GM23338 (cell line): Measurements from ENCODE around the gene ANKRD60. TPM values are rescaled to one million over a fixed set of nuclear protein-coding genes. Genes with fewer than 3 reads are reported as not detected.

Experiments used
- ATAC-seq: fragments of 200-7000 bp; cut with Tn5 transposase; 3 replicates; pipeline ENCODE4 v1.9.1; 2020
- DNase-seq: peaks from one replicate; pipeline ENCODE4 v3.0.0-alpha.2; 2015; ENCODE audit warnings: low spot score
- H2AFZ ChIP-seq: fragments of 200-600 bp; sonication (generic); 2 replicates; pipeline ENCODE4 v1.8.0; 2016; ENCODE audit warnings: antibody characterized with exemption, mild to moderate bottlenecking, moderate library complexity
- H3F3A ChIP-seq: fragments of 200-600 bp; sonication (generic); replicated peaks from 2 replicates; pipeline ENCODE4 v1.8.0; 2017; ENCODE audit warnings: antibody characterized with exemption, mixed run types, low read depth
- H3K27ac ChIP-seq: fragments of 200-600 bp; sonication (generic); 2 replicates; pipeline ENCODE4 v1.6.1; 2016; ENCODE audit warnings: low read depth
- H3K27me3 ChIP-seq: fragments of 200-600 bp; sonication (generic); 2 replicates; pipeline ENCODE4 v1.8.0; 2016; ENCODE audit warnings: mild to moderate bottlenecking, mixed run types, moderate library complexity; ENCODE audit not compliant: insufficient read depth
- H3K36me3 ChIP-seq: fragments of 200-600 bp; sonication (generic); 2 replicates; pipeline ENCODE4 v1.8.0; 2016; ENCODE audit warnings: mild to moderate bottlenecking; ENCODE audit not compliant: insufficient read depth
- H3K4me1 ChIP-seq: fragments of 200-600 bp; sonication (generic); 2 replicates; pipeline ENCODE4 v1.8.0; 2016; ENCODE audit warnings: mild to moderate bottlenecking, moderate library complexity; ENCODE audit not compliant: insufficient read depth
- H3K4me2 ChIP-seq: fragments of 200-600 bp; sonication (generic); 2 replicates; pipeline ENCODE4 v1.7.1; 2017; ENCODE audit warnings: mixed run types
- H3K4me3 ChIP-seq: fragments of 200-600 bp; sonication (generic); 2 replicates; pipeline ENCODE4 v1.6.1; 2016; ENCODE audit warnings: mixed run types
- H3K79me2 ChIP-seq: fragments of 200-600 bp; sonication (generic); replicated peaks from 2 replicates; pipeline ENCODE4 v1.8.0; 2017; ENCODE audit warnings: mild to moderate bottlenecking; ENCODE audit not compliant: insufficient read depth
- H3K9me2 ChIP-seq: fragments of 200-600 bp; sonication (generic); 2 replicates; pipeline ENCODE4 v1.8.0; 2017; ENCODE audit not compliant: insufficient read depth
- H4K20me1 ChIP-seq: fragments of 200-600 bp; sonication (generic); replicated peaks from 2 replicates; pipeline ENCODE4 v1.8.0; 2017; ENCODE audit warnings: mild to moderate bottlenecking; ENCODE audit not compliant: insufficient read depth
- H3K27ac Mint-ChIP-seq: 2 replicates; pipeline ENCODE4 v1.8.0; 2020; ENCODE audit warnings: inconsistent platforms, mild to moderate bottlenecking, moderate library complexity, mixed read lengths
- H3K27me3 Mint-ChIP-seq: 3 replicates; pipeline ENCODE4 v1.8.0; 2022; ENCODE audit warnings: low read depth, mild to moderate bottlenecking, moderate library complexity, mixed read lengths, inconsistent platforms; ENCODE audit not compliant: insufficient read depth, poor library complexity
- H3K36me3 Mint-ChIP-seq: 3 replicates; pipeline ENCODE4 v1.8.0; 2021; ENCODE audit warnings: low read depth, mild to moderate bottlenecking, inconsistent platforms, moderate library complexity, mixed read lengths
- H3K4me1 Mint-ChIP-seq: 3 replicates; pipeline ENCODE4 v1.8.0; 2020; ENCODE audit warnings: mild to moderate bottlenecking, inconsistent platforms, mixed read lengths
- H3K4me3 Mint-ChIP-seq: 3 replicates; pipeline ENCODE4 v1.8.0; 2021; ENCODE audit warnings: moderate library complexity, mild to moderate bottlenecking, inconsistent platforms, mixed read lengths
- H3K9me3 Mint-ChIP-seq: 3 replicates; pipeline ENCODE4 v1.8.0; 2020; ENCODE audit warnings: moderate library complexity, mild to moderate bottlenecking, inconsistent platforms, mixed read lengths
- JUNB ChIP-seq: IDR thresholded peaks from one replicate; pipeline ENCODE4 v1.6.1; 2016; ENCODE audit warnings: antibody characterized with exemption; ENCODE audit not compliant: unreplicated experiment
- POLR2AphosphoS5 ChIP-seq: IDR thresholded peaks from 2 replicates; pipeline ENCODE4 v1.6.1; 2016; ENCODE audit warnings: antibody characterized with exemption, low read depth
- STAT1 ChIP-seq: IDR thresholded peaks from one replicate; pipeline ENCODE4 v1.6.1; 2016; ENCODE audit warnings: antibody characterized with exemption; ENCODE audit not compliant: unreplicated experiment
- polyA plus RNA-seq: library from polyadenylated mRNA; unstranded; fragments of >200 nt; fragmentation: Nextera tagmentation; extraction: Ambion mirVana; gene quantifications from 2 replicates; pipeline ENCODE4 v1.2.1, GENCODE V29; 2016
- total RNA-seq: library from RNA; depleted of rRNA; stranded (reverse); fragments of >200 nt; shearing (Covaris generic); gene quantifications from 2 replicates; pipeline ENCODE4 v1.2.3, GENCODE V29; 2014
- TF ChIP-seq, protein P1 (sequence below), 2 experiments: fragments of 200-600 bp in 1 of 2; sonication (generic) in 1 of 2; conservative IDR thresholded peaks; 2 replicates each; pipeline versions ENCODE4 v1.5.1 to v1.6.1; 2016 to 2017; ENCODE audit warnings: antibody characterized with exemption in 2 of 2, low read depth in 2 of 2, mild to moderate bottlenecking in 2 of 2, moderate library complexity in 1 of 2
- TF ChIP-seq, protein P2 (sequence below): IDR thresholded peaks from one replicate; pipeline ENCODE4 v1.6.1; 2018; ENCODE audit warnings: antibody characterized with exemption; ENCODE audit not compliant: unreplicated experiment
- TF ChIP-seq, protein P3 (sequence below): IDR thresholded peaks from 2 replicates; pipeline ENCODE4 v1.6.1; 2016; ENCODE audit warnings: antibody characterized with exemption

The ANKRD60 gene
- total and polyA plus RNA-seq, 2 experiments from 2014 or later, result not detected

DNA sequence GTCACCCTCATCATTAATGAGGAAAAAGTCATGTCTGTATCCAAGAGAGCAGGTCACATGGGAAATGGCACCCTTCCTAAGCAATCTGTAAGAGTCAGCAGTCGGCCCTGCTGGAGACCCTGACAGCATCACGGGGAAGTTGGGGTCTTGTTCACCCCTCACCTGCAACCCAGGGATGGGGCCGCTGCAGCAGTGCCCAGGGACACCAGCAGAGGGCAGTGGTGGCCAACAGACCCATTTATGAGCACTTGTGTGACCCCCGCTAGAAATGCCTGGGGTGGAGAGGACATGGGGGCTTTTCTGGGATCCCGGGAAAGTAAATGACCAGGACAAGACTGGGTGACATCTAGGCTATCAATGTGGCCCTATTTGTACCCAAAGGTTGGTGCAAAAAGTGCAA is 35.9 kb downstream of the ANKRD60 start:
- Mint-ChIP-seq H3K4me1 (0 out of 3 replicates have a peak, but pooled peaks cover 3% of the 10 kb centered on the region), H3K4me3 (no peak overlapping the region), H3K36me3 (peaks cover 7% of the 10 kb centered on the region; the same call in 2 of the 3 replicates), H3K9me3 (peaks cover 9% of the 10 kb centered on the region), H3K27ac (no peak overlapping the region), H3K27me3 (peaks cover 12% of the 10 kb centered on the region)
- no peak for TF ChIP-seq STAT1
- TF ChIP-seq, protein P1, sequence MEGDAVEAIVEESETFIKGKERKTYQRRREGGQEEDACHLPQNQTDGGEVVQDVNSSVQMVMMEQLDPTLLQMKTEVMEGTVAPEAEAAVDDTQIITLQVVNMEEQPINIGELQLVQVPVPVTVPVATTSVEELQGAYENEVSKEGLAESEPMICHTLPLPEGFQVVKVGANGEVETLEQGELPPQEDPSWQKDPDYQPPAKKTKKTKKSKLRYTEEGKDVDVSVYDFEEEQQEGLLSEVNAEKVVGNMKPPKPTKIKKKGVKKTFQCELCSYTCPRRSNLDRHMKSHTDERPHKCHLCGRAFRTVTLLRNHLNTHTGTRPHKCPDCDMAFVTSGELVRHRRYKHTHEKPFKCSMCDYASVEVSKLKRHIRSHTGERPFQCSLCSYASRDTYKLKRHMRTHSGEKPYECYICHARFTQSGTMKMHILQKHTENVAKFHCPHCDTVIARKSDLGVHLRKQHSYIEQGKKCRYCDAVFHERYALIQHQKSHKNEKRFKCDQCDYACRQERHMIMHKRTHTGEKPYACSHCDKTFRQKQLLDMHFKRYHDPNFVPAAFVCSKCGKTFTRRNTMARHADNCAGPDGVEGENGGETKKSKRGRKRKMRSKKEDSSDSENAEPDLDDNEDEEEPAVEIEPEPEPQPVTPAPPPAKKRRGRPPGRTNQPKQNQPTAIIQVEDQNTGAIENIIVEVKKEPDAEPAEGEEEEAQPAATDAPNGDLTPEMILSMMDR (conservative IDR thresholded peaks at IDR 0.05; ENCODE audit: low read depth in 2 of 2), result peak; percentile 72 to 81
- ATAC-seq (peak; percentile 70), DNase-seq (peak; percentile 41)
- Histone ChIP-seq H3K27me3 (no peaks in the 10 kb centered on the region), H3K36me3 (no peaks in the 10 kb centered on the region), H2AFZ (no peak overlapping the region), H4K20me1 (no peaks in the 10 kb centered on the region), H3F3A (no peaks in the 10 kb centered on the region), H3K4me2 (no peak overlapping the region), H3K9me2 (no peaks in the 10 kb centered on the region), H3K27ac (no peak overlapping the region), H3K4me3 (no peak overlapping the region), H3K79me2 (no peaks in the 10 kb centered on the region), H3K4me1 (no peaks in the 10 kb centered on the region)

DNA sequence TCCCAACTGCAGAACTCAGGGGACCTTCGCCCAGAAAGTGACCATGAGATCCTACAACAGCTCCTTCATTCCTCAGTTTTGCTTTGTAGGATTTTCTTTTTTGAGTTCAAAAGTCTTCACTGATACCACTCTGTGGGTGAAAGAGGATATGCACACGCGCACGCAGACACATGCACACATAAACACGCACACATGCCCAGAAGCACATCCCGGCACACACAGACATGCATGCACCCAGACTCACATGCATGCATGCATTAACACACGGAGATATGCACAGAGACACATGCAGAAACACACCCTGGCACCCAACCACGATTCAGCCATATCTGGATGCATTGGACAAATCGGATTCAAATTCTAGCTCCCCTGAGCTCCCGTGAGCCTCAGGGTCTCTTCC is 36.4 kb downstream of the ANKRD60 start:
- no peak overlapping the region for H3K4me3 Mint-ChIP-seq
- TF ChIP-seq, protein P2, sequence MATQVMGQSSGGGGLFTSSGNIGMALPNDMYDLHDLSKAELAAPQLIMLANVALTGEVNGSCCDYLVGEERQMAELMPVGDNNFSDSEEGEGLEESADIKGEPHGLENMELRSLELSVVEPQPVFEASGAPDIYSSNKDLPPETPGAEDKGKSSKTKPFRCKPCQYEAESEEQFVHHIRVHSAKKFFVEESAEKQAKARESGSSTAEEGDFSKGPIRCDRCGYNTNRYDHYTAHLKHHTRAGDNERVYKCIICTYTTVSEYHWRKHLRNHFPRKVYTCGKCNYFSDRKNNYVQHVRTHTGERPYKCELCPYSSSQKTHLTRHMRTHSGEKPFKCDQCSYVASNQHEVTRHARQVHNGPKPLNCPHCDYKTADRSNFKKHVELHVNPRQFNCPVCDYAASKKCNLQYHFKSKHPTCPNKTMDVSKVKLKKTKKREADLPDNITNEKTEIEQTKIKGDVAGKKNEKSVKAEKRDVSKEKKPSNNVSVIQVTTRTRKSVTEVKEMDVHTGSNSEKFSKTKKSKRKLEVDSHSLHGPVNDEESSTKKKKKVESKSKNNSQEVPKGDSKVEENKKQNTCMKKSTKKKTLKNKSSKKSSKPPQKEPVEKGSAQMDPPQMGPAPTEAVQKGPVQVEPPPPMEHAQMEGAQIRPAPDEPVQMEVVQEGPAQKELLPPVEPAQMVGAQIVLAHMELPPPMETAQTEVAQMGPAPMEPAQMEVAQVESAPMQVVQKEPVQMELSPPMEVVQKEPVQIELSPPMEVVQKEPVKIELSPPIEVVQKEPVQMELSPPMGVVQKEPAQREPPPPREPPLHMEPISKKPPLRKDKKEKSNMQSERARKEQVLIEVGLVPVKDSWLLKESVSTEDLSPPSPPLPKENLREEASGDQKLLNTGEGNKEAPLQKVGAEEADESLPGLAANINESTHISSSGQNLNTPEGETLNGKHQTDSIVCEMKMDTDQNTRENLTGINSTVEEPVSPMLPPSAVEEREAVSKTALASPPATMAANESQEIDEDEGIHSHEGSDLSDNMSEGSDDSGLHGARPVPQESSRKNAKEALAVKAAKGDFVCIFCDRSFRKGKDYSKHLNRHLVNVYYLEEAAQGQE, result no peak
- TF ChIP-seq JUNB (no peak), POLR2AphosphoS5 (no peak)
- TF ChIP-seq, protein P3, sequence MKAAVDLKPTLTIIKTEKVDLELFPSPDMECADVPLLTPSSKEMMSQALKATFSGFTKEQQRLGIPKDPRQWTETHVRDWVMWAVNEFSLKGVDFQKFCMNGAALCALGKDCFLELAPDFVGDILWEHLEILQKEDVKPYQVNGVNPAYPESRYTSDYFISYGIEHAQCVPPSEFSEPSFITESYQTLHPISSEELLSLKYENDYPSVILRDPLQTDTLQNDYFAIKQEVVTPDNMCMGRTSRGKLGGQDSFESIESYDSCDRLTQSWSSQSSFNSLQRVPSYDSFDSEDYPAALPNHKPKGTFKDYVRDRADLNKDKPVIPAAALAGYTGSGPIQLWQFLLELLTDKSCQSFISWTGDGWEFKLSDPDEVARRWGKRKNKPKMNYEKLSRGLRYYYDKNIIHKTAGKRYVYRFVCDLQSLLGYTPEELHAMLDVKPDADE, result no peak

More for the DNA sequence above, 36.4 kb downstream of the ANKRD60 start:
- Histone ChIP-seq H3K27me3 (no peaks in the 10 kb centered on the region), H3K4me1 (no peaks in the 10 kb centered on the region), H4K20me1 (no peaks in the 10 kb centered on the region), H3K4me2 (no peak overlapping the region), H3K9me2 (no peaks in the 10 kb centered on the region), H3F3A (no peaks in the 10 kb centered on the region), H3K4me3 (no peak overlapping the region), H3K36me3 (no peaks in the 10 kb centered on the region), H3K27ac (no peak overlapping the region), H2AFZ (no peak overlapping the region), H3K79me2 (no peaks in the 10 kb centered on the region)
- H3K4me1 Mint-ChIP-seq, result 0 out of 3 replicates have a peak, but pooled peaks cover 3% of the 10 kb centered on the region
- ATAC-seq (no peak), DNase-seq (no peak)
- peaks cover 8% of the 10 kb centered on the region for H3K27me3 Mint-ChIP-seq
- H3K9me3 Mint-ChIP-seq, result peaks cover 6% of the 10 kb centered on the region
- peaks cover 4% of the 10 kb centered on the region; the same call in 2 of the 3 replicates for H3K36me3 Mint-ChIP-seq
- H3K27ac Mint-ChIP-seq, result no peak overlapping the region
